Measurements from ENCODE around the gene AHSG. TPM values are rescaled to one million over a fixed set of nuclear protein-coding genes. Genes with fewer than 3 reads are reported as not detected.

AHSG gene
- total RNA-seq, 1 experiment from 2014 or later = not detected

DNA sequence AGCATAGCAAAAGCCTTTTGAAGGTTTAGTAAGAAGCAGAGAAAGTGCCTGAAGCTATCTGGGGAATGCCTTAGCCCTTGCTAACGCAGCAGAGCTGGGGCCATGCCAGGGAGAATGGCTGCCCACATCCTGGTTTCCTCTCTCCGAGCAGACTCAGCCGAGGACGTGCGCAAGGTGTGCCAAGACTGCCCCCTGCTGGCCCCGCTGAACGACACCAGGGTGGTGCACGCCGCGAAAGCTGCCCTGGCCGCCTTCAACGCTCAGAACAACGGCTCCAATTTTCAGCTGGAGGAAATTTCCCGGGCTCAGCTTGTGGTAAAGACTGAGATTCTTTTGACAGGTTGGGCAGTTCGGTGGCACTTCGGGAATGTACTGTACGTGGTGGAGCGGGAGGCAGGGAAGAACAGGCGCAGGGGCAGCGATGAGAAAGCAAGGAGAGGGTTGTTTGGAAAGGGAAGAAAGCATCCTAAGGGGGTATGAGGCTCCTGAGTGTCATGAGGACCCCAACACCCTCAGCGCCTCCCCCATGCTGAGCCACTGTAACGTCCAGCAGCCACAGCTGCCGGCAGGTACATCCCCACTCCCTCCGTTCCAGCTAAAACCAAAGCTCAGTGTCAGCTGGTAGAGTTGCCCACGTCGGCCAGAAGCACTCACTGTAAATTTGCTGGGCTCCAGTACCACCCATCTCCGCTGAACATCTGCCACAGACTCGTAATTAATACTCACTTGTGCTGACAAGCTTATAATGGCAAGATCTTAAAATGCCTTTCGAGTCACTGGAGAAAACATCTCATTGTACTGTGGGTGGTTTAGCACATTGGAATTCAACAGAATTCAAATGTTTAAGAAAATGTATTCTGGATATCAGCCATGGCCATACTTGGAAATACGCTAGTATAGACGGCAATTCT lies 4.4 kb downstream of the AHSG start:
- Histone ChIP-seq H3K27ac (no peak overlapping the region), H3K4me1 (replicated peaks) (peaks cover 11% of the 10 kb centered on the region), H3K27me3 (replicated peaks) (peaks cover 6% of the 10 kb centered on the region), H3K36me3 (no peaks in the 10 kb centered on the region), H3K4me3 (no peak overlapping the region; the same call in 1 of the 2 replicates), H3K9me3 (replicated peaks) (no peaks in the 10 kb centered on the region)
- DNase-seq (ENCODE audit: low read depth in 1 of 2, low spot score in 2 of 2) = peak; percentile 73 to 89

- no peak for DNase-seq (ENCODE audit: low read depth in 1 of 2, low spot score in 2 of 2)
- H3K4me3 ChIP-seq = no peak overlapping the region
Measured at GRCh38 chr3:186618318-186618938, 5.6 kb downstream of the AHSG start.

GRCh38 chr3:186619787-186620212 lies 6.9 kb downstream of the AHSG start:
- H3K27ac ChIP-seq = no peak overlapping the region
- H3K4me1 ChIP-seq (replicated peaks) = peaks cover 11% of the 10 kb centered on the region

More at GRCh38 chr3:186618318-186618938, 5.6 kb downstream of the AHSG start:
- H3K4me1 ChIP-seq (replicated peaks) = peaks cover 11% of the 10 kb centered on the region
- H3K36me3 ChIP-seq = no peaks in the 10 kb centered on the region
- peaks cover 6% of the 10 kb centered on the region for H3K27me3 ChIP-seq (replicated peaks)
- no peaks in the 10 kb centered on the region for H3K9me3 ChIP-seq (replicated peaks)
- no peak overlapping the region for H3K27ac ChIP-seq

DNA sequence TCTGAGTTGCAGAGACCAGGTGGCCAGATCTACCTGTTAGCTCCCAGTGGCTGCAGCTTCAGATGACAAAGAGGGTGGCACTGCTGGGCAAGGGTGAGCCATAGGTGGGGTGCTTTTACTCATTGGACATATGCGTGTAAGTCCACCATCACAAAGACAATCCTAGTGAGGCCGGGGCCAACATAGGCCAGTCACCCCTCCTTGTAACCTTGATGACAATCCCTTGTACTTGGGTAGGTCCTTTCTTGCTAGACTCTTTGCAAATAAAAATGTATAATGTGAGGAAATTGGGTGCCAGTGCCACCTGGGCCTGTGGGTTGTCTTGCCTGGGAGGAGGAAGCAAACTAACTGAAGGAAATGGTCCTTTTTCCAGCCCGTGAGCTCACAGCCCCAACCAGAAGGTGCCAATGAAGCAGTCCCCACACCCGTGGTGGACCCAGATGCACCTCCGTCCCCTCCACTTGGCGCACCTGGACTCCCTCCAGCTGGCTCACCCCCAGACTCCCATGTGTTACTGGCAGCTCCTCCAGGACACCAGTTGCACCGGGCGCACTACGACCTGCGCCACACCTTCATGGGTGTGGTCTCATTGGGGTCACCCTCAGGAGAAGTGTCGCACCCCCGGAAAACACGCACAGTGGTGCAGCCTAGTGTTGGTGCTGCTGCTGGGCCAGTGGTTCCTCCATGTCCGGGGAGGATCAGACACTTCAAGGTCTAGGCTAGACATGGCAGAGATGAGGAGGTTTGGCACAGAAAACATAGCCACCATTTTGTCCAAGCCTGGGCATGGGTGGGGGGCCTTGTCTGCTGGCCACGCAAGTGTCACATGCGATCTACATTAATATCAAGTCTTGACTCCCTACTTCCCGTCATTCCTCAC lies 7.6 kb downstream of the AHSG start:
- H3K27ac ChIP-seq = no peak overlapping the region
- H3K9me3 ChIP-seq (replicated peaks) = no peaks in the 10 kb centered on the region
- H3K4me1 ChIP-seq (replicated peaks) = peaks cover 11% of the 10 kb centered on the region
- no peak overlapping the region for H3K4me3 ChIP-seq
- DNase-seq (ENCODE audit: low read depth in 1 of 2, low spot score in 2 of 2) = no peak
- peaks cover 6% of the 10 kb centered on the region for H3K27me3 ChIP-seq (replicated peaks)
- H3K36me3 ChIP-seq = no peaks in the 10 kb centered on the region

More at GRCh38 chr3:186619787-186620212, 6.9 kb downstream of the AHSG start:
- Histone ChIP-seq H3K27me3 (replicated peaks) (peaks cover 6% of the 10 kb centered on the region), H3K36me3 (no peaks in the 10 kb centered on the region), H3K4me3 (no peak overlapping the region), H3K9me3 (replicated peaks) (no peaks in the 10 kb centered on the region)
- no peak for DNase-seq (ENCODE audit: low read depth in 1 of 2, low spot score in 2 of 2)

GRCh38 chr3:186621894-186622650 lies 9.2 kb downstream of the AHSG start:
- Histone ChIP-seq H3K9me3 (replicated peaks) (no peaks in the 10 kb centered on the region), H3K27me3 (replicated peaks) (peaks cover 6% of the 10 kb centered on the region), H3K36me3 (no peaks in the 10 kb centered on the region), H3K27ac (no peak overlapping the region), H3K4me1 (replicated peaks) (peaks cover 6% of the 10 kb centered on the region), H3K4me3 (no peak overlapping the region)
- DNase-seq (ENCODE audit: low read depth in 1 of 2, low spot score in 2 of 2) = no peak

GRCh38 chr3:186622651-186623310 lies 9.9 kb downstream of the AHSG start:
- H3K9me3 ChIP-seq (replicated peaks) = no peaks in the 10 kb centered on the region

GRCh38 chr3:186624598-186624997 lies 11.7 kb downstream of the AHSG start:
- no peak for DNase-seq (ENCODE audit: low read depth in 1 of 2, low spot score in 2 of 2)
- no peak overlapping the region for H3K4me3 ChIP-seq
- H3K4me1 ChIP-seq (replicated peaks) = no peaks in the 10 kb centered on the region
- no peak overlapping the region for H3K27ac ChIP-seq
- H3K9me3 ChIP-seq (replicated peaks) = no peaks in the 10 kb centered on the region
- no peaks in the 10 kb centered on the region for H3K36me3 ChIP-seq
- 0 out of 2 replicates have a peak, but pooled peaks cover 6% of the 10 kb centered on the region for H3K27me3 ChIP-seq (replicated peaks)

More at GRCh38 chr3:186622651-186623310, 9.9 kb downstream of the AHSG start:
- DNase-seq (ENCODE audit: low read depth in 1 of 2, low spot score in 2 of 2) = no peak
- Histone ChIP-seq H3K36me3 (no peaks in the 10 kb centered on the region), H3K4me3 (no peak overlapping the region), H3K27ac (no peak overlapping the region), H3K27me3 (replicated peaks) (peaks cover 1% of the 10 kb centered on the region), H3K4me1 (replicated peaks) (no peaks in the 10 kb centered on the region; the same call in 1 of the 2 replicates)

GRCh38 chr3:186625600-186626042 lies 12.8 kb downstream of the AHSG start:
- Histone ChIP-seq H3K9me3 (replicated peaks) (no peaks in the 10 kb centered on the region), H3K27ac (no peak overlapping the region), H3K36me3 (no peaks in the 10 kb centered on the region), H3K4me3 (no peak overlapping the region), H3K4me1 (replicated peaks) (no peaks in the 10 kb centered on the region), H3K27me3 (replicated peaks) (0 out of 2 replicates have a peak, but pooled peaks cover 8% of the 10 kb centered on the region)
- DNase-seq (ENCODE audit: low read depth in 1 of 2, low spot score in 2 of 2) = no peak

DNA sequence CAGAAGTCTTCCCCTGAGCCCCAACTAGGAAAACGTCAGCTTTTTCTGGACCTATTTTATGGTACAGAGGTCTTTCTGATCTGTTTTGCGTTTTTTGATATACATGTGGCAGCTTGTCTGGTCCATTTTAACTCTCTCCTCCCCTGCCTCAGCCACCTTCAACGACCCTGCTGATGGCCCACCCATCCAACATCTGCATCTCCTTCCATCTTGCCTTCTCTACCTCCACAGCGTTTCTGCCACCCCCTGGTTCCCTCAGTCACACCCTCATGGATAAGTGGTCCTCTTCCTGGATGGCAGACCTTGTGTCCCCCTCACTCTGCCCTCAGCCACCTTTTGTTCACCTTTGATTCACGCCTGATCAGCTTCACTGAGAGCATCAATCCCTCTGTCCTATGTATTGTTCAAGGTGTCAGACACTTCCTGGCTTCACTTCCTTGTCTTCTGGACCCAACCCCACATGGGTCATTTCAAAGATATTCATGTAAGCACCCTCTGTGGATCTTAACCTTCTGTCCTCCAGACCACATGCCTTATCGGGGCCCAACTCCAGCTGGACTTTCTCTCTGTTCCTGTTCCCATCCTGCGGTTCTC lies 13.5 kb downstream of the AHSG start:
- 0 out of 2 replicates have a peak, but pooled peaks cover 8% of the 10 kb centered on the region for H3K27me3 ChIP-seq (replicated peaks)
- H3K27ac ChIP-seq = no peak overlapping the region
- no peak for DNase-seq (ENCODE audit: low read depth in 1 of 2, low spot score in 2 of 2)
- H3K9me3 ChIP-seq (replicated peaks) = no peaks in the 10 kb centered on the region
- H3K4me3 ChIP-seq = no peak overlapping the region
- no peaks in the 10 kb centered on the region for H3K36me3 ChIP-seq
- H3K4me1 ChIP-seq (replicated peaks) = no peaks in the 10 kb centered on the region

DNA sequence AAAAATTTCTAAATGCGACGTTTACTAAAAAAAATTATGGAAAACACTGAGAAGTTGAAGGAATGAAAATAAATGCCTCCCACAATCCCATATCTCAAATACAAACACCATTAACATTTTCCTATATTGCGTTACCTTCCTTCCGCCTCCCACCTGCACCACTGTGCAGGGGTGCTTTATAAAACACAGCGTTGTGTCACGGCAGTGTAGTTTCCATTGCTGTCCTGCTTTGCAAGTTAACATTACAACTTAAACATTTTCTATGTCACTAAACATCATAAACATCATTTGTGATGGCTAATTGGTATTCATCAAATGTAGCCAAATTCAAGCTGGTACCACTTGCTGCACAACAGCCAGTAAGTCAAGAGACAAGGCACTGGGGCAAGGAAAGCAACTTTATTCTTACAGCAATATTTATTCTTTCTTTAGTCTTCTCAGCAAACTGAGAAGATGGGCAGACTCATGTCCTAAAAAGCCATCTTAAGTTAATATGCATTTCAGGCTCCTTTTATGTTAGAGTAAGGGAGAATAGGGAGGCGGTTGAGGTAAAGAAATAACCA lies 15.1 kb downstream of the AHSG start:
- Histone ChIP-seq H3K27me3 (replicated peaks) (0 out of 2 replicates have a peak, but pooled peaks cover 8% of the 10 kb centered on the region), H3K36me3 (no peaks in the 10 kb centered on the region), H3K4me1 (replicated peaks) (no peaks in the 10 kb centered on the region), H3K9me3 (replicated peaks) (no peaks in the 10 kb centered on the region), H3K4me3 (no peak overlapping the region), H3K27ac (no peak overlapping the region)
- no peak for DNase-seq (ENCODE audit: low read depth in 1 of 2, low spot score in 2 of 2)

- DNase-seq (ENCODE audit: low read depth in 1 of 2, low spot score in 2 of 2) = no peak
- Histone ChIP-seq H3K9me3 (replicated peaks) (no peaks in the 10 kb centered on the region), H3K27me3 (replicated peaks) (0 out of 2 replicates have a peak, but pooled peaks cover 8% of the 10 kb centered on the region), H3K36me3 (no peaks in the 10 kb centered on the region), H3K27ac (no peak overlapping the region), H3K4me1 (replicated peaks) (no peaks in the 10 kb centered on the region), H3K4me3 (no peak overlapping the region)
Measured at GRCh38 chr3:186628756-186629155, 15.9 kb downstream of the AHSG start.

All from SJSA1 (cell line).